Suprapubic skin (tissue), 4 donors: ENCODE results near the gene C5orf63. TPM values are rescaled to one million over a fixed set of nuclear protein-coding genes. Genes with fewer than 3 reads are reported as not detected.

ENCODE experiments used
- DNase-seq, 2 donors: peaks; one replicate each; pipeline ENCODE4 v3.0.0-alpha.2; 2019; ENCODE audit warnings: low spot score in 2 of 2
- H3K27ac ChIP-seq: fragments of 200-600 bp; sonication (generic); one replicate; pipeline ENCODE4 v1.5.1; 2019
- H3K27me3 ChIP-seq: fragments of 200-600 bp; sonication (generic); one replicate; pipeline ENCODE4 v1.5.1; 2019
- H3K36me3 ChIP-seq: fragments of 200-600 bp; sonication (generic); one replicate; pipeline ENCODE4 v1.5.1; 2019
- H3K4me1 ChIP-seq: fragments of 200-600 bp; sonication (generic); one replicate; pipeline ENCODE4 v1.5.1; 2019
- H3K4me3 ChIP-seq: fragments of 200-600 bp; sonication (generic); one replicate; pipeline ENCODE4 v1.5.1; 2019; ENCODE audit warnings: mild to moderate bottlenecking
- H3K9me3 ChIP-seq: fragments of 200-600 bp; sonication (generic); one replicate; pipeline ENCODE4 v1.5.1; 2019
- EP300 ChIP-seq: sonication (generic); formaldehyde crosslinking; IDR thresholded peaks from one replicate; pipeline ENCODE4 v1.6.1; 2017; ENCODE audit warnings: antibody characterized with exemption
- POLR2A ChIP-seq, 2 donors: fragments of 450-650 bp; IDR thresholded peaks; one replicate each; pipeline ENCODE4 v1.6.1; 2017; ENCODE audit warnings: antibody characterized with exemption in 2 of 2, mild to moderate bottlenecking in 2 of 2, moderate library complexity in 2 of 2
- POLR2AphosphoS5 ChIP-seq, 3 donors: sonication (generic); formaldehyde crosslinking; IDR thresholded peaks; one replicate each; pipeline ENCODE4 v1.6.1; 2017; ENCODE audit warnings: antibody characterized with exemption in 3 of 3
- WGBS: methylation state at CpG from one replicate; pipeline ENCODE4 v1.1.5; 2018; 5-methylcytosine and 5-hydroxymethylcytosine counted together
- total RNA-seq, 4 donors: library from RNA; depleted of rRNA; stranded (reverse); fragments of >200 nt; gene quantifications; one replicate each; pipeline ENCODE4 v1.1.0, GENCODE V29; 2016
- TF ChIP-seq, protein P1 (sequence below), 2 donors: fragments of 200-600 bp in 1 of 2; fragments of 450-650 bp in 1 of 2; sonication (generic) in 1 of 2; IDR thresholded peaks; one replicate each; pipeline ENCODE4 v1.5.1; 2016 to 2019; ENCODE audit warnings: antibody characterized with exemption in 2 of 2, mild to moderate bottlenecking in 1 of 2, moderate library complexity in 1 of 2

C5orf63 gene
- total RNA-seq, 4 donors from 2014 or later: 0.98 to 9.5 (median 2.0) TPM

- no peaks in the 10 kb centered on the region for H3K27me3 ChIP-seq
- no peak overlapping the region for H3K27ac ChIP-seq
- no peaks in the 10 kb centered on the region for H3K4me1 ChIP-seq
- no peaks in the 10 kb centered on the region for H3K9me3 ChIP-seq
- no peaks in the 10 kb centered on the region for H3K36me3 ChIP-seq
- 48% methylated on average over 3 of the region's 3 CpGs for WGBS
- TF ChIP-seq POLR2A (IDR thresholded peaks at IDR 0.05): no peak
- no peak for TF ChIP-seq POLR2AphosphoS5 (IDR thresholded peaks at IDR 0.05)
- TF ChIP-seq, protein P1, sequence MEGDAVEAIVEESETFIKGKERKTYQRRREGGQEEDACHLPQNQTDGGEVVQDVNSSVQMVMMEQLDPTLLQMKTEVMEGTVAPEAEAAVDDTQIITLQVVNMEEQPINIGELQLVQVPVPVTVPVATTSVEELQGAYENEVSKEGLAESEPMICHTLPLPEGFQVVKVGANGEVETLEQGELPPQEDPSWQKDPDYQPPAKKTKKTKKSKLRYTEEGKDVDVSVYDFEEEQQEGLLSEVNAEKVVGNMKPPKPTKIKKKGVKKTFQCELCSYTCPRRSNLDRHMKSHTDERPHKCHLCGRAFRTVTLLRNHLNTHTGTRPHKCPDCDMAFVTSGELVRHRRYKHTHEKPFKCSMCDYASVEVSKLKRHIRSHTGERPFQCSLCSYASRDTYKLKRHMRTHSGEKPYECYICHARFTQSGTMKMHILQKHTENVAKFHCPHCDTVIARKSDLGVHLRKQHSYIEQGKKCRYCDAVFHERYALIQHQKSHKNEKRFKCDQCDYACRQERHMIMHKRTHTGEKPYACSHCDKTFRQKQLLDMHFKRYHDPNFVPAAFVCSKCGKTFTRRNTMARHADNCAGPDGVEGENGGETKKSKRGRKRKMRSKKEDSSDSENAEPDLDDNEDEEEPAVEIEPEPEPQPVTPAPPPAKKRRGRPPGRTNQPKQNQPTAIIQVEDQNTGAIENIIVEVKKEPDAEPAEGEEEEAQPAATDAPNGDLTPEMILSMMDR (IDR thresholded peaks at IDR 0.05): no peak
- no peak for TF ChIP-seq EP300
- no peak for DNase-seq
- H3K4me3 ChIP-seq: no peak overlapping the region
These were observed 19.4 kb upstream of the C5orf63 start for GRCh38 chr5:127092690-127093089.

DNA sequence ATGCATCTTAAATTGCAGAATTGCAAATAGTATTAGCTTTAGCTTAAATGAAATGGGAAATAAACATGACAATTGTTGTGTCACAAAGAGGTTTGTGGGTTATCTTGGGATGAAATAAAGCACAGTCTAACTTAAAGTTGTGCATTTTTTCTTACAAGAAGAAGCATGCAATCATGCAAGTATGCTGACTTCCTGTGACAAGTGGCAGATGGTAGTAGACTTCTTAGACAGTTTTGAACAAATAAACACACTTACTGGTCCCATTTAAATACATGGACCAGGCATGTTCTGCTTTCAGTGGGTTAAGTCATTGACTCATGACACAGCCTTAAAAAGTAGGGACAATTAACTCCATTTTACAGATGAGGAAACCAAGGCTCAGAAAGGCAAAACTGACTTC lies 15.9 kb upstream of the C5orf63 start:
- Histone ChIP-seq H3K27me3 (no peaks in the 10 kb centered on the region), H3K9me3 (no peaks in the 10 kb centered on the region), H3K27ac (no peak overlapping the region), H3K4me3 (no peak overlapping the region), H3K4me1 (peaks cover 2% of the 10 kb centered on the region), H3K36me3 (no peaks in the 10 kb centered on the region)
- TF ChIP-seq POLR2AphosphoS5 (IDR thresholded peaks at IDR 0.05) (no peak), POLR2A (IDR thresholded peaks at IDR 0.05) (no peak), EP300 (no peak)
- TF ChIP-seq, protein P1 (IDR thresholded peaks at IDR 0.05): no peak
- no peak for DNase-seq

DNA sequence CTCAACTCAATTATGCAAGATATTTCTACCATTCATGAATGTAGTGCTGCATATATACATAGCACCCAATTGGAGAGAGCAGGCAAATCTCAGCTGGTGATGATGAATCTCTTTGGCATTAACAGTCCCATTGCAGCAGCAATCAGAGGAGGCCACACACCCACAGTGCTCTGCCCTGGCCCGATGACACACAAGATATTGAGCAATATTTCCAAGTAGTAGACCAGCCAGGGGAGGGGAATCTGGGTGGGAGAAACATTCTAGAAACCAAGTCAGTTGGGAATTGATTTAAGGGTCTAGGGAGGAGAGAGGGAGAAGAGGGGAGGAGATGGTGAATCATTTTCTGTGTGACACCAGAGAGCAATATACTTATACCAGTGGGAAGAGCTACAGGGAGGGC lies 14.9 kb upstream of the C5orf63 start:
- 41% methylated on average over 1 of the region's 1 CpG for WGBS
- Histone ChIP-seq H3K4me1 (peaks cover 2% of the 10 kb centered on the region), H3K4me3 (no peak overlapping the region), H3K27me3 (no peaks in the 10 kb centered on the region), H3K27ac (no peak overlapping the region), H3K9me3 (no peaks in the 10 kb centered on the region), H3K36me3 (no peaks in the 10 kb centered on the region)
- TF ChIP-seq POLR2A (IDR thresholded peaks at IDR 0.05) (no peak), EP300 (no peak), POLR2AphosphoS5 (IDR thresholded peaks at IDR 0.05) (no peak)
- TF ChIP-seq, protein P1 (IDR thresholded peaks at IDR 0.05): no peak
- DNase-seq: no peak

- Histone ChIP-seq H3K36me3 (no peaks in the 10 kb centered on the region), H3K27me3 (no peaks in the 10 kb centered on the region), H3K27ac (no peak overlapping the region), H3K4me3 (no peak overlapping the region), H3K9me3 (no peaks in the 10 kb centered on the region), H3K4me1 (peaks cover 2% of the 10 kb centered on the region)
- WGBS: 90% methylated on average over 2 of the region's 2 CpGs
- no peak for TF ChIP-seq POLR2A (IDR thresholded peaks at IDR 0.05)
- no peak for DNase-seq
These were observed 13.3 kb upstream of the C5orf63 start for GRCh38 chr5:127086589-127086988.

GRCh38 chr5:127085796-127086195 lies 12.5 kb upstream of the C5orf63 start:
- TF ChIP-seq POLR2AphosphoS5 (IDR thresholded peaks at IDR 0.05) (no peak), POLR2A (IDR thresholded peaks at IDR 0.05) (no peak), EP300 (no peak)
- TF ChIP-seq, protein P1 (IDR thresholded peaks at IDR 0.05): no peak
- WGBS: 69% methylated on average over 5 of the region's 5 CpGs
- H3K36me3 ChIP-seq: no peaks in the 10 kb centered on the region

DNA sequence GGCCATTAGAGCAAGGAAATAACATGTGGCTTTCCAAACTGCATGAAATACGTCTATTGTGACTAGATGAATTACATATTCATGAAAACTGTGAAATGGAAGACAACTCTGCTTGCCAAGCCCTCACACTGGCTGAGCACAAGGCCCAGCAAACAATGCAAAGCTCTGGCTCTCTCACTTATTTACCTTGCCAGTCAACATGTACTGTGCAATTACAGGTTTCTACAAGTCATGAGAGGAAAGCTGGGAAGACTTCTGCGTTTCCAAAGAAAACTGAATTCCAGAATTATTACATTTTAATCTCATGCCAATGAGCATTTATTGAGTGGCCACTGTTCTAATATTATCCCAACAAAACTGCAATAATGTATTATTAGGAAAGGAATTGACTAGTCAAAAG lies 12.1 kb upstream of the C5orf63 start:
- no peak for DNase-seq
- no peaks in the 10 kb centered on the region for H3K36me3 ChIP-seq
- H3K4me3 ChIP-seq: no peak overlapping the region
- peaks cover 2% of the 10 kb centered on the region for H3K4me1 ChIP-seq
- TF ChIP-seq POLR2AphosphoS5 (IDR thresholded peaks at IDR 0.05) (no peak), EP300 (no peak), POLR2A (IDR thresholded peaks at IDR 0.05) (no peak)
- TF ChIP-seq, protein P1 (IDR thresholded peaks at IDR 0.05): no peak
- no peaks in the 10 kb centered on the region for H3K27me3 ChIP-seq
- H3K9me3 ChIP-seq: no peaks in the 10 kb centered on the region
- 32% methylated on average over 2 of the region's 2 CpGs for WGBS
- H3K27ac ChIP-seq: no peak overlapping the region

More at GRCh38 chr5:127085796-127086195, 12.5 kb upstream of the C5orf63 start:
- Histone ChIP-seq H3K9me3 (no peaks in the 10 kb centered on the region), H3K4me1 (peaks cover 2% of the 10 kb centered on the region), H3K4me3 (no peak overlapping the region), H3K27me3 (no peaks in the 10 kb centered on the region), H3K27ac (no peak overlapping the region)
- no peak for DNase-seq
